NT2/D1 (cell line): ENCODE results near the gene CACNA1I.

Experiments
- SUZ12 ChIP-seq: IDR thresholded peaks from 2 replicates; pipeline ENCODE4 v1.6.1; 2011; ENCODE audit not compliant: insufficient read length, insufficient read depth; ENCODE audit errors: extremely low read depth
- YY1 ChIP-seq: IDR thresholded peaks from 2 replicates; pipeline ENCODE4 v1.6.1; 2011; ENCODE audit not compliant: insufficient read length, insufficient read depth
- ZNF274 ChIP-seq: IDR thresholded peaks from 2 replicates; pipeline ENCODE4 v1.6.1; 2011; ENCODE audit warnings: mild to moderate bottlenecking, low read depth, low read length

GRCh38 chr22:39560127-39560526 lies 10.4 kb upstream of the CACNA1I start:
- TF ChIP-seq YY1 (no peak), ZNF274 (no peak), SUZ12 (no peak)
